ENCODE results near the gene CHPF2. TPM values are rescaled to one million over a fixed set of nuclear protein-coding genes. Genes with fewer than 3 reads are reported as not detected.
A peak's percentile ranks its signal among the peaks of the same experiment; 100 is the strongest.

Gene CHPF2
- 123 and 133 TPM in 2 replicates for total RNA-seq (2014; rRNA removed)
- 73.9 TPM for polyA plus RNA-seq (2012)

- peak; percentile 88 for DNase-seq (ENCODE audit: low read depth)
Observed at GRCh38 chr7:151232091-151232916, at the start of gene CHPF2. Gene CHPF2 (plus strand): TSS chr7:151232483. CDS start chr7:151234012, 1,529 bp downstream.

- DNase-seq (ENCODE audit: low read depth): no peak
Observed at GRCh38 chr7:151185762-151186639, 46.3 kb upstream of the CHPF2 start.

GRCh38 chr7:151186640-151187408 lies 45.5 kb upstream of the CHPF2 start, which contains the start of gene ASB10:
Gene ASB10 (minus strand): TSS chr7:151187250. CDS start chr7:151187130, 120 bp downstream.
- no peak for DNase-seq (ENCODE audit: low read depth)

GRCh38 chr7:151187409-151188251 lies 44.7 kb upstream of the CHPF2 start:
- DNase-seq (ENCODE audit: low read depth): no peak

GRCh38 chr7:151188252-151188542 lies 44.1 kb upstream of the CHPF2 start:
- no peak for DNase-seq (ENCODE audit: low read depth)

- DNase-seq (ENCODE audit: low read depth): no peak
Observed at GRCh38 chr7:151189038-151189437, 43.2 kb upstream of the CHPF2 start.

- no peak for DNase-seq (ENCODE audit: low read depth)
Observed at GRCh38 chr7:151191544-151191943, 40.7 kb upstream of the CHPF2 start.

- no peak for DNase-seq (ENCODE audit: low read depth)
Observed at GRCh38 chr7:151192002-151192539, 40.2 kb upstream of the CHPF2 start.

- DNase-seq (ENCODE audit: low read depth): no peak
Observed at GRCh38 chr7:151193203-151193978, 38.9 kb upstream of the CHPF2 start.

GRCh38 chr7:151194188-151194587 lies 38.1 kb upstream of the CHPF2 start:
- no peak for DNase-seq (ENCODE audit: low read depth)

- no peak for DNase-seq (ENCODE audit: low read depth)
Observed at GRCh38 chr7:151195616-151196450, 36.5 kb upstream of the CHPF2 start.

- no peak for DNase-seq (ENCODE audit: low read depth)
Observed at GRCh38 chr7:151197932-151198331, 34.4 kb upstream of the CHPF2 start.

- no peak for DNase-seq (ENCODE audit: low read depth)
Observed at GRCh38 chr7:151198945-151199848, 33.1 kb upstream of the CHPF2 start.

- DNase-seq (ENCODE audit: low read depth): no peak
Observed at GRCh38 chr7:151201344-151201743, 30.9 kb upstream of the CHPF2 start.

- DNase-seq (ENCODE audit: low read depth): no peak
Observed at GRCh38 chr7:151201751-151202150, 30.5 kb upstream of the CHPF2 start.

GRCh38 chr7:151202836-151203235 lies 29.4 kb upstream of the CHPF2 start:
- DNase-seq (ENCODE audit: low read depth): no peak

GRCh38 chr7:151204383-151205032 lies 27.8 kb upstream of the CHPF2 start:
- no peak for DNase-seq (ENCODE audit: low read depth)

Measured in LHCN-M2 (cell line).